Activated CD8-positive, alpha-beta memory T cell treated with anti-CD3 and anti-CD28 coated beads, Interleukin-2, amount 50 U/mL, for 48 hours (primary cell): ENCODE measurements around the gene C8G.

Source experiments
- DNase-seq: peaks from one replicate; pipeline ENCODE4 v3.0.0-alpha.2; 2020

C8G gene

DNA sequence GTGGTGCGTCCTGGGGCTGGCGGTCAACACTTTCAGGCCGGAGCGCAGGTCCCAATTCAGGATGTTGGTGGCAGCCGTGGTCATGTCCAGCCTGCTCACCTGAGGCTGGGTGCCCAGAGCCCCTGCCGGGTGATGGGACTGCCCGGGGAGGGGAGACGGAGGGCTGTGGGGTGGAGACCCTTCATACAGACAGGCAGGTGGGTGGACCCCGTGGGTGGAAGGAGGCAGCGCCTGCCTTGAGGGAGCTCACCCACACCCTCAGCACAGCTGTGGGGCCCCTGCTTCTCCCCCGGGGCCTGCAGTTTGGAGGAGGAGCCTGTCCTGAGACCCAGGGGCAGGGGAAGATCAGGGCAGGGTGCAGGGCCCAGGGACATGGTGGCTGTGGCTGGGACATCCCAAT lies 25.3 kb downstream of the C8G start:
- no peak for DNase-seq

DNA sequence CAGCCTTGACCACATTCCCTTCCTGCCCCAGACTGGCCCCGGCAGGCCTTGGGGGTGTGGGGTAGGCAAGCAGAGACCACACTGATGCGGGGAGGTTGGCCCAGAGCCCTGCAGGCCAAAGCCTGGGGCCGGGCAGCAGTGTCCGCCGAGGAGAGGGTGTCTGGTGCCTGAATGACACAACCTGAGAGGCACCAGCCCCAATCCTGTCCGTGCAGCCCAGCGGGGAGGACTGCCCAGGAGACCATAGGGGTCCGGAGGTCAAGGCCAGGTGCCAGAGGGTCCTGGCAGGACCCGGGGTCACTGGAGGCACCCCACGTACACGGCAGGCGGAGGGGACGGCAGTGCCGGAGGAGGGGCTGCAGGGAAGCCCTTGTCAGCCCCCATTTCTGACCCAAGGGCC lies 26.7 kb downstream of the C8G start:
- no peak for DNase-seq

DNA sequence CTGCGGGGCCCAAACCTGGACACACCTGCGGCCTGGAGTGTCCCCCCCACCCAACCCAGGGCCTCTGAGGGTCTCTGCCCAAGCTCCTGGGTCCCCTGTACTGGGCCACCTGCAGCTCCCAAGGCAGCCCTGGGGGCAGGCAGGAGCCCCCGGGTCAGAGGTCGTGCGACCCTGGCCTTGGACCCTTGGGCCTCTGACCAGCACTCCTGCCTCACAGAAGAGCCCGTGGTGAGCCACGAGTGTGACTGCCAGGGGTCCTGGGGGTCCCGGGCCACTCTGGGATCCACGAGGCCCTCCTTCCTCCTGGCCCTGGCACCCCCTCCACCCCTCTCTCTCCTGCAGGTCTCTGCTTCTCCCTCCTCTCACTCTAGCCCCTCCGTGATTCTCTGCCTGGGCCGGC lies 27.3 kb downstream of the C8G start:
- DNase-seq = no peak

DNA sequence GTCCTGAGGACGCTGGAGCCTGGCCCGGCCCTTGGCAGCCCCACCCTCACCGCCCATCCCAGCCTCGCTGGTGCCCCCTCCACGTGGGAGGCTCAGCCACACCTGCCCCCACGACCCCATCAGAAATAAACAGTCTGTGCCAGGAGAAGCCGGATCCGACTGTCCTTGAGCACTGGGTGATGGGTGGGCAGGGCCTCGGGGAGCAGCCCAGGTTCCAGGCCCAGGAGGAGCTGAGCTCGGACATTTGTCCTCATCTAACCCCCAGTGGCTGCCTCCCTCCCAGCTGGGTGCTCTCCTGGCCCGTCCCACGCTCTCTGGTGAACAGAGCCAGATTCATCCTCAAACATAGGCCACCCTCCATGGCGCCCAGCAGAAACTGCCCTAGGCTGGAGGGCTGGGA lies 27.7 kb downstream of the C8G start:
- no peak for DNase-seq

DNA sequence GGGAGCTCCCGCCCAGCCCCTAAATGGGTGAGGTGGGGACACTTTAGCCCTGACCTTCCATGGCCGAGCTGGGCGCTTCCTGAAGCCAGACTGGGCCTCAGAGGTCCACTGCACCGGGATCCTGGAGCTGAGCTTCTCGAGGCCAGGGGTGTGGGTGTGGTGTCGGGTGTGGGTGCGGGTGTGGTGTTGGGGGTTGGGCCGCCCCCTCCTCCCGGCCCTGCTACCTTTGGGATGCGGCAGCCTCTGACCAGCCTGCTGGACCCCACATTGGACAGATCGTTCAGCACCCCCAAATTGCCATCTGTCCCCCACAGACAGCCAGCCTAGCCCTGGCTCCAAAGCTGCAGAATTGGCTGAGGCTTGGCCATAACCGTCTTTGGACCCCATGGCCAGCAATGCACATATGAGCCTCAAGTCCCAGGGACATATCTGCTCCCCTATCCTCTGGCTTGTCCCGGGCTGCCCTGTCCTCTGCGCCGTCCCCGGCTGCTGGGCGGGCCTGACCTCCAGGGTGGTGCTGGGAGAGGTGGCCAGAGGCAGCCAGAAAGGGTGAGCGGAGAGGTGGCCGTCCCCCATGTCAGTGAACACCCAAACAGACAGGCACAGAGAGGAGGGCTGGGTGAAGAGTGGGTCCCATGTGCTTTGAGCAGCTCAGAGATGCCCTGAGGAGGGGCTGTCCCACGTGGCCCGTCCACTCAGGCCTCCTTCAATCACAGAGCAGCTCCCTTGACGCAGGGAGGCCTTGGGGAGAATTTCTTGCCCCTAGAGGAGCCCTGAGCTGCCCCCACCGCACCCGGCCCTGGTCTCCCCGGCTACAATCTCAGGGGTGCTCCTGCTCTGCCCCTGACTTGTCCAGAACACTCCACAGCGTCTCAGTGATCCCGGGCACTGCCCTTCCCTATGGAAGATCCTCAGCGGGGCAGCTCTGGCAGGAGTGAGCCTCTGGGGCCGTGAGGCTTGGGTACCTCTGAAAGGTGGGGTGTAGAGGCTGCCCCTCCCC lies 28.9 kb downstream of the C8G start:
- no peak for DNase-seq

DNA sequence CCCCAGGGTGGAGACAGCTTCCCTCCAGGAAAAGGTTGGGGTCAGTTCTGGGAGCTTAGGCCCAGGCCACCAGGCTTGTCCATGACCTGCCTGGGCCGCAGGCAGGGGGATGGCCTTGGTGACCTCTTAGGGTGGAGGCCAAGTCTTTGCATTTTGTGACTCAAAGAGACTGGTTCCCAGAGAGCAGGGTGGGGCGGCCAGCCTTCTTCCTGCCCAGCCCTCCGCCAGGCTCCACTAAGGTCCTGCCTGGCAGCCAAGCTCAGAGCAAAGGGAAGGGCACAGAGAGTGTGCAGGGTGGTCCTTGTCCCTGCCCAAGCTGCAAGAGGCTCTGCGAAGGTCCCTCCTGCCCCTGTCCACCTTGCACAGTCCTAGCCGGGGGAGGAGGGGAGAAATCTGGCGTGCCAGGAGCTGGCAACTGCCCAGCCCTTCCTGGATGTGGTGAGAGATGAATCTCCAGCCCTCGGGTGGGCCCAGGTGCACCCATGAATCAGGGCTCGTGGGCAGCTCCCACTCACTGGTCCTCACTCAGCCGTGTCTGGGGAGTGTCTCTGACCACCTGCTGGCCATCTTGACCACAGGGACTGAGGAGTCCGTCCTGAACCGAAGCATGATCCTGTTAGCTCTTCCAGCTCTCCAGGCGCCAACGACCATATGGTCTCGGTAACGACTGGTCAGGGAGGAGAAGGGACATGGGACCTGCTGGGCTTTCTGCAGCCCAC lies 29.9 kb downstream of the C8G start:
- no peak for DNase-seq

DNA sequence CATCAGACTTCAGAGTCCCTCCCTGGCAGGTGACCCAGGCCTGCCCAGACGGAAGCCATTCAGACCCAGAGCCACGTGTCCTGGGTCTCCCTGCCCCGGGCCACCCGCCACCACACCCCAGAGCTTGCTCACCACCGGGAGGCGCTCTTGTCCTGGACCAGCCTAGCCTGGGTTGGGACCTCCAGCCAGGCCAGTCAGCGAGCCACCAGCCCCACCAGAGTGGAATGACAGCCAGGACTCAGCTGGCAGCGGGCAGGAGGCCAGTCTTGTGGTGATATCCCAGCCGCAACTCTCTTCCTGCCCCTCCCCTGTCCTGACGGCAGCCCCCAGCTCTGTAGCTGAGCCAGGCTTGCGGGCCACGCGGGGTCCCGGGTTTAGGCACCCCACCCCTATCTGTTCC lies 30.6 kb downstream of the C8G start:
- peak; percentile 82 for DNase-seq

DNA sequence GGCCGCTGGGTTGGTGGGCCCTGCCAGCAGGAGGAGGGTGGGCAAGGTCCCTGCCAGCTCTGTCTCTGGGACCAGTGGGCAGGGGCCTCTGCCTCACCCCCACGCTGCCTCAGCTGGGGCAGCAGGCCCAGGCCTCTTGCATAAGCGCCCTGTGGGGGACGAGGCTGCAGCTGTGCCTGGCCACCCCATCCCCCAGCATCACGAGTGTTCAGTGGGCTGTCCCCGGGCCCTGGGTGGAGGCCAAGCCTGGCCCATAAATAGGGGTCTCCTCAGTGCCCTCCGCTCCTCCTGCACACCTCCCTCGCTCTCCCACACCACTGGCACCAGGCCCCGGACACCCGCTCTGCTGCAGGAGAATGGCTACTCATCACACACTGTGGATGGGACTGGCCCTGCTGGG lies 32.2 kb downstream of the C8G start, which contains the start of gene PTGDS:
Gene PTGDS (plus strand): TSS at position 282 of the 400 bp plus-strand sequence. CDS start 75 bp downstream, at position 357.
- DNase-seq = no peak

DNA sequence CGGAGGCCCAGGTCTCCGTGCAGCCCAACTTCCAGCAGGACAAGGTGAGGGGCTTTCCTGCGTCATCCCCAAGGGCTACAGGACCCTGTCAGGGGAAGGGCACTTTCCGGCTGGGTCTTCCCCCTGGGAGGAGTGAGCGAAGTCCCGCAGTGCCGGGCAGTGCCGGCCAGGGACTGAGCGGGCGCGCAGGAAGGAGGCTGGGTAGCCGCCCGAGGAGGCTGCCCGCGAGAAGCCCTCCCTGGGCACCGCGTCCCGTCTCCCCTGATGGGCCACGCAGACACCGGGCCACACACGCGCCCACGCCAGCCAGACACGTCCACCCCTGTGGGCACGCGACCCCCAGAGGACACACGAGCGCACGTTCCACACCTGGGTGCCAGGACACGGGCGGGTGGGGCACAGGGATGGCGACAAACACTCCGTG lies 32.6 kb downstream of the C8G start:
- DNase-seq = no peak

DNA sequence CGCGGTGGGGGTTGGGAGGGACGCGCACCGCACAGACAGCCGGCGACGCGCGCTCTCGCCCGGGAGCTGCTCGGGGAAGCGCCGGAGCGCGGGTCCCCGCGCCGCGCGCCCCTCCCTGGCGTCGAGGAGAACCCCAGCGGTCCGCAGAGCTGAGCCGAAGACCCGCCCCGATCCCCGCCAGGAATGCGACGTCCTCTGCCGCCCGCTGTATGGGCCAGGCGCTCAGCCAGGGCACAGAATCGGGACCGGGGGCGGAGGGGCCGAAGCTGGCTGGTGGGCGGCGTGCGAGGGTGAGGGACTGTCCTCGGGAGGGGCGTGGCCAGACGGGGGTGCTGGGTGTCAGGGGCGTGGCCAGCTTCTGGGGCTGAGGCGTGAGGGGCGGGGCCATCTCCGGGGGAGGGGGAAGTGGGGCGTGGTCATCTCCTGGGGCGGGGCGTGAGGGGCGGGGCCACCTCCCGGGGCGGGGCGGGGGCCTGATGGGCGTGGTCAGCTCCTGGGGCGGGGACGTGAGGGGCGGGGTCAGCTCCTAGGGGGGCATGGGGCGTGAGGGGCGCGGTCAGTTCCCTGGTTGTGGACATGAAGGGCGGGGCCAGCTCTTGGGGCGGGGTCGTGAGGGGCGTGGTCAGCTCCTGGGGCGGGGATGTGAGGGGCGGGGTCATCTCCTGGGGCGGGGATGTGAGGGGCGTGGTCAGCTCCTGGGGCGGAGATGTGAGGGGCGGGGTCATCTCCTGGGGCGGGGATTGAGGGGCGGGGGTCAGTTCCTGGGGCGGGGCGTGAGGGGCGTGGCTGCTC lies 33.2 kb downstream of the C8G start:
- peak; percentile 87 for DNase-seq

DNA sequence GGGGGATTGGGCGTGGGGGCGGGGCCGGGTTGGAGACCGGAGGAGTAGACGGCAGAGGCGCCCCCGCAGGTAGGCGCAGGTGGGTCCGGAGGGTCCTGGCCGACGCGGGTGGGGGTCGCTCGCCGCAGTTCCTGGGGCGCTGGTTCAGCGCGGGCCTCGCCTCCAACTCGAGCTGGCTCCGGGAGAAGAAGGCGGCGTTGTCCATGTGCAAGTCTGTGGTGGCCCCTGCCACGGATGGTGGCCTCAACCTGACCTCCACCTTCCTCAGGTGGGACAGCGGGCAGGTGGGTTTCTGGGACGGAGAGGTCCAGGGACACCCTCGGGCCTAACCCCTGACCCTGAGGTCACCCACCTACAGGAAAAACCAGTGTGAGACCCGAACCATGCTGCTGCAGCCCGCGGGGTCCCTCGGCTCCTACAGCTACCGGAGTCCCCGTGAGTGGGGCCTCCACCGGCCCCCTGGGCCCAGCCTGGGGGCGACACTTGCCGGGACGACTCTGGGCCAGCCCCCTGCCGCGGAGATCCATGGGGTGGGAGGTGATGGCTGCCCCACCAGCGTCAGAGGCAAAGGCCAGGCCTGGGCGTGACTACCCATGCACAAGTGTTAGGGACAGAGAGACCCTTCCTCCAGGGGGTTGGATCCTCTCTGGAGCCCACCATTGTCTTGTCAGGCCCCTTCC lies 34.0 kb downstream of the C8G start:
- DNase-seq = no peak

DNA sequence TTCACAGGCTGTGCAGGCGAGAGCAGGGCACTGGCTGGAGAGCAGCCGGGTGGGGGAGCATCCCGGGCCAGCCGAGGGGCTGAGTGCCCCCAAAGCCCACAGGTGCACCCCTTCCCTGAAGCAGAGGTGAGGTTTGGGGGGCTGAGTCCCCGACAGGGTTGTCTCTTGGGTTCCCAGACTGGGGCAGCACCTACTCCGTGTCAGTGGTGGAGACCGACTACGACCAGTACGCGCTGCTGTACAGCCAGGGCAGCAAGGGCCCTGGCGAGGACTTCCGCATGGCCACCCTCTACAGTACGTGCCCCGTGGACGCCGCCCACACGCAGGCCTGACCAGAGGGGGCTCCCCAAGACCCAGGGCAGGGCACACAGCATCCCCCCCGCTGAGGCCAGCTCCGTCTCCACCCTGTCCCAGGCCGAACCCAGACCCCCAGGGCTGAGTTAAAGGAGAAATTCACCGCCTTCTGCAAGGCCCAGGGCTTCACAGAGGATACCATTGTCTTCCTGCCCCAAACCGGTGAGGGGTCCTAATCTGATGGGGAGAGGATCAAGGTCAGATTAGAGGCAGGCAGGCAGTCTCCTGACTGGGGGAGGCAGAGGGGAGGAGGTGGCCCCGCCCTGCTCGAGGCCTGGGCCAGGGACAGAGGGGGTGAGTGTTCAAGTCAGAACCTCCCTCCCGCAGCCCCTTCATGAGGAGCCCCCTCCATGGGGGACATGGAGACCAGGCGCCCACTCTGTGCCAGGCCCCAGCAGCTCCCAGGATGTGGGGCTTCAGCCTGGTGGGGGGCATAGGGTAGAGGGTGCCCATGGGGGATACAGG lies 34.9 kb downstream of the C8G start:
- DNase-seq = no peak

DNA sequence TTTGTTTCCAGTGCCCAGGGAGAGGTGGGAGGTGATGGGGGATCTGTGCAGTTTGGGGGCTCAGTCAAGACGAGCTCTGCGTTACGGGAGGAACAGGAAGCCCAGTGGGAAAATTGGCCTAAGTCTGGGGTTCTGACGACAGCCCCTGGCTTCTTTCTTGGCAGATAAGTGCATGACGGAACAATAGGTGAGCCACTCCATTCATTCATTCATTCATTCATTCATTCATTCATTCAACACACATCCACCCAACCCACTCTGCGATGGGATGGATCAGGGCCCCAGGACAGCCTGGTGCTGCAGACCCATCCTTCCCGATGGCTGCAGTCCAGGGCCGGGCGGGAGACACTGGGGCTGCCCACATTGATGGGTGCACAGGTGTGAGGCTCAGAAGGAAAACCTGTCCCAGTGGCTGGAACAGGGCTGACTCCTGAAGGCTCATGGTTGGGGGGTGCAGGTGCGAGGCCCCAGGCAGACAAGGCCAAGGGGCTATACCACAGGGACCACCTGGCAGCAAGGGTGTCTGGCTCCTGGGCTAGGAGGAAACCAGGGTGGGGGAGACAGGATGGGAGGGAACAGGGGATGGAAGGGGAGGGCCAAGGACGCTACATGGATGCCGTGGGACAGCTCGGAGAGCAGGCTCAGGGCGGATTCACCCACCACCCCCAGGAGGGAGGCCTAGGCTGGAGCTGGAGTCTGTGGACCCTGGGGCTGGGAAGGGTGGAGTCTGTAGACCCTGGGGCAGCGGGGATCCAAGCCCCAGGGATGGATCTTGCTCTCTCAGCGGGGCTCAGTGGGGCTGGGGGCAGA lies 35.8 kb downstream of the C8G start:
- DNase-seq = no peak

DNA sequence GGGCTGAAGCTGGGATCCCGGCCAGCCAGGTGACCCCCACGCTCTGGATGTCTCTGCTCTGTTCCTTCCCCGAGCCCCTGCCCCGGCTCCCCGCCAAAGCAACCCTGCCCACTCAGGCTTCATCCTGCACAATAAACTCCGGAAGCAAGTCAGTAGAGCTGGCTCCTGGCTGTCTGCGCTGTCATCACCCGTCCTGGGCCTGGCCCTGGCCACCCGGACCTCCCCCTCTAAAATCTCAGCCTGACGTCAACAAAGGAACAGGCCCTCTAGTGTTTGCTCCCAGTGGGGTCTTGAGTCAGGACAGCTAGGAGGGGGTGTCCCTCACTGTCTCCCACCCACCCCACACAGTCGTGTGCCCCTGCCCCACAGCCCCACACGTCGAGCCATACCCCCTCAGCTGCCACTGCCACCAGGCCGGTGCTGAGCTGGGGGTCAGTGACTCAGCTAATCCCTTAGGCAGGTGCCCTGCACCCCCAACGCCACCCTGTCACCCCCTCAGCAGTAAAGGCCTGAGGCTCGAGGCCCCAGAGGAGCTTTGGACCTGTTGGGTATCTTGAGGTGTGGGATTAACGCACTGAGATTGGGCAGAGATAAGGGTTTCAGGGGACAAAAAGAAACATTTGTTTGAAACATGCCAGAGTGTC lies 36.7 kb downstream of the C8G start:
- DNase-seq = no peak

DNA sequence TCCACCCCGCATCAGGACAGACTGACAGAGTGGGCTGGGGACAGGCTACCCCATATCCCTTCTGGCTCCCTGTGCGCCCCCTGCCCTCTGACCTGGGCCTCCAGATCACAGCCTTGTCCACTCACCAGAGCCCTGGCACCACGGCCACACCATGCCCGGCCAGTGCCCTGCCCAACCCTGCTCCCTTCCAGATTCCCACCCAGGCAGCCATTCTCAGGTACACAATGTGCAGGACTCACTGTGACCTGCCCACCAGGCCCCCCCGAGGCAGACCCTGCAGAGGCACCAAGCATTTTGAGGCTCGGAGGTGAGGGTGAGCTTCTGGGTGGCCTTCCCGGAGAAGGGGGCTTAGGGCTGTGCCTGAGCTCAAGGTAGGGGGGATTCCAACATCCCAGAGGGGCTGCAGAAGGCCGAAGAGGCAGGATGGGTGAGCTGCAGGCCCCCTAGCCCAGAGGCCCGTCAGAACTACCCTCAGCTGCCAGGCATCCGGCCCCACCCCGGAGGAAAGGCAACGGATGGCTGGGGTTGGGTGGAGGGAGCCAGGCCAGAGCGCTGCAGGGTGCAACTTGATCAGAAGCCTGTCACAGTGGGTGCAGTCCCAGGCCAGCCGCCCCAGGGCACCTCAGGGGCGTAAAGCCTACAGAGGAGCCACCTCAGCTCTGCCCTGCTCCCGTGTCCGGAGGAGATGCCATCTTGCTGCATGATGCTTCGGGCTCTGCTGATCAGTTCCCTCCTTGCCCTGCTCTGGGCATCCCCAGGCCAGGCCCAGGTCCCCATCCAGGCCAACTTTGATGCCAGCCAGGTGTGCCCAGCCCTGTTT lies 37.4 kb downstream of the C8G start, which contains the start of gene LCNL1:
Gene LCNL1 (plus strand): TSS at position 762 of the 820 bp plus-strand sequence. CDS start 594 bp downstream, outside the sequence.
- no peak for DNase-seq

DNA sequence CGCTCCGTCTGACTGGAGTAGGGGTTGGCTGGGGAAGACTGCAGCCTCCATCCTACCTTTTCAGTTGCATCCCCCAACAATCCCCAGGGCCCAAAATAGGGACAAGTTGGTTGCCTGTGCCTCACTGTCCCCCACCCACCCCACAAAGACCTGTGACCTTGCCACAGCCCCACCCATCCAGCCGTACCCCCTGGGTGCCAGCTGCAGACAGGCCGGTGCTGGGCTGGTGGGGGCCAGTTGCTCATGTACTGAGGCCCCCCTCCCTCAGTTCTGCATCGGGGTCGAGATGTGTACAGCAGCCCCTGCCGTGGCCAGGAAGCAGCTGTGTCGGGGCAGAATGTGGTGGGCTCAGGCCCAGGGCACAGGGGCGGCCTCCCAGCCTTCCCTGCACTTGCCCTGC lies 38.1 kb downstream of the C8G start:
- no peak for DNase-seq

DNA sequence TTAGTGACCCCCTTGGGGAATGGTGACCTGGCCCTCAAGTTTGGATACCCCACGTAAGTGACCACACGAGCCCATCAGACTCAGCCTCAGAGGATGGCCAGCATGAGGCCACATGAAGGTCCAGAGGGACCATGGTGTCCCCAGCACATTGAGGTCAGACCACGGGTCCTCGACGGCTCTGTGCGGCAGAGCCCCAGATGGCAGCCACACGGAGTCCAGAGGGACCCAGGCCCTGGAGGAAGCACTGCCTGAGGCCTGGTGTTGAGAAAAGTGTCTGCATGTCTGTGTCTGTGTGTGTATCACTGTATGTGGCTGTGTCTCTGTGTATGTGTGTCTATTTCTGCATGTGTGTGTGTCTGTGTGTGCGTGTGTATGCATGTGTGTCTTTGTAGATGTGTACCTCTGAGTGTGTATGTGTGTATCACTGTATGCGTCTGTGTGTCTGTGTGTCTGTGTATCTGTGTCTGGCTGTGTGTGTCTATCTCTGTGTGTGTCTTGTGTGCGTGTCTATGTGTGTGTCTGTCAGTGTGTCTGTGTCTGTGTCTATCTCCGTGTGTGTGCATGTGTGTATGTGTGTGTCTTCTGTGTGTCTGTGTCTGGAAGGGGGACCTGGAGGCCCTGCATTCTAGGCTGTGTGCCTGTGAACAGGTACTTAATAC lies 38.7 kb downstream of the C8G start:
- no peak for DNase-seq

DNA sequence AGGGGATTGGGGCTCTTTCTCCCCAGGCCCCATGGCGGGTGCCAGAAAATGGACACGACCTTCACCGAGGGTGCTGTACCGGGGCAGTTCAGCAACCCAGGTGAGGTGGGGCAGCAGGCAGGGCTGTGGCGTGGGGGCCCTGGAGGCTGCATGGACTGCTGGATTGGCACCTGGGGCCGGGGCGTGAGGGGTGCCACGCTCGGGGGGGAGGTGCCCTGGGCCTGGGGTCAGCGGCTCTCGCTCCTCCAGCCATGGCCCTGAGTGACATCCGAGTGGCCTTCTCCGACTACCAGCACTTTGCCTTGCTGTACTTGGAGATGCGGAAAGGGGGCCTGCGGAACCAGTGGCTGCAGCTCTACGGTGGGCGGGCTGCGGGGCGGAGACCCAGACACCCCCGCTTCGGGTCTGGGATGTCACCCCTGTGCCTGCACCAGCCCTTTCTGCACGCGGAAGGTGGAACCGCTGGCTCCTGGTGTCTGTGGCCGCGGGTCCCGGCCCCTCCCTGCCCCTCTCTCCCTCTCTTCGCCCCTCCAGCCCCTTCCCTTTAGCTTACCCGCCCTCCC lies 39.5 kb downstream of the C8G start:
- no peak for DNase-seq
